Left cardiac atrium (tissue), 4 donors: ENCODE results near the gene TMEM163. TPM values are rescaled to one million over a fixed set of nuclear protein-coding genes. Genes with fewer than 3 reads are reported as not detected.
A peak's percentile ranks its signal among the peaks of the same experiment; 100 is the strongest.
"Not testable (repeated sequence)": the region's sequence is repeated elsewhere in the genome, so short reads cannot be mapped to it uniquely, and the experiment has no call there.

ENCODE experiments used
- ATAC-seq, 2 donors: fragments of 200-7000 bp; cut with Tn5 transposase; one replicate each; pipeline ENCODE4 v1.9.1; 2020; ENCODE audit warnings: mild to moderate bottlenecking in 2 of 2, moderate library complexity in 2 of 2
- DNase-seq: peaks from one replicate; pipeline ENCODE4 v3.0.0-alpha.2; 2020
- intact Hi-C, 2 donors: fragments of 100-400 bp; cut with DNase I; formaldehyde crosslinking; loops; one replicate each; pipeline versions ENCODE4 v1.14.1 to v1.15.1; 2022 to 2023
- total RNA-seq, 2 donors: library from RNA; stranded (reverse); fragmentation: NEBNext Ultra II Directional; extraction: Animal tissue kit (Norgen Biotek cat#: 25700); gene quantifications; one replicate each; pipeline ENCODE4 v1.2.1, GENCODE V29; 2021
- donor health status: DM: no; HTN: yes; CAD: no.
- donor health status: DM: no; HTN: yes; CAD: no; lungs with severe emphysema.
- donor health status: DM: yes; HTN: yes; CAD: no.
- donor health status: Dilated cardiomyopathy.

Gene TMEM163
- total RNA-seq, 2 donors from 2014 or later: 3.5 to 11.6 TPM

- no peak for DNase-seq
- intact Hi-C loops: no loop called here
- ATAC-seq: peak in 1 of 2 donors; percentile 47
Measured at GRCh38 chr2:134567666-134568065, 151.1 kb downstream of the TMEM163 start.

GRCh38 chr2:134564955-134565354 is 153.8 kb downstream of the TMEM163 start:
- ATAC-seq, intact Hi-C loops, DNase-seq: not testable (repeated sequence)

DNA sequence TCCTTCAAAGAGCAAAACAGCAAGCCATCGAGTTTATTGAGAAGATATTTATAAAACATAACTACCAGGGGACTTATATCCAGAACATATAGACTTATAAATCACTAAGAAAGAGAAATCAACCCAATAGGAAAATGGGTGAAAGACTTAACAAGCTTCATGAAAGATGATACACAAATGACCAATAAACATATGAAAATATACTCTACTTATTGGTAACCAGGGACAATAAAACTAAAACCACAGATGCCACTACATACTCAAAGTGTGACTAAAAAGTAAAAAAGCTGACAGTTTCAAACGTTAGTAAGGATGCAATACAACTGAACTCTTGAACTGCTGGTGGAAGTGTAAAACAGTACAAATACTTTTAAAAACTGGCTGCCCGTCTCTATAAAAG is 154.3 kb downstream of the TMEM163 start:
- DNase-seq (no peak), ATAC-seq (no peak)
- intact Hi-C loops: no loop called here

GRCh38 chr2:134558208-134558830 is 160.5 kb downstream of the TMEM163 start:
- ATAC-seq: no peak
- intact Hi-C loops: no loop called here
- no peak for DNase-seq

- intact Hi-C loops: no loop called here
- DNase-seq: no peak
- no peak for ATAC-seq
Measured at GRCh38 chr2:134555411-134555810, 163.4 kb downstream of the TMEM163 start.

DNA sequence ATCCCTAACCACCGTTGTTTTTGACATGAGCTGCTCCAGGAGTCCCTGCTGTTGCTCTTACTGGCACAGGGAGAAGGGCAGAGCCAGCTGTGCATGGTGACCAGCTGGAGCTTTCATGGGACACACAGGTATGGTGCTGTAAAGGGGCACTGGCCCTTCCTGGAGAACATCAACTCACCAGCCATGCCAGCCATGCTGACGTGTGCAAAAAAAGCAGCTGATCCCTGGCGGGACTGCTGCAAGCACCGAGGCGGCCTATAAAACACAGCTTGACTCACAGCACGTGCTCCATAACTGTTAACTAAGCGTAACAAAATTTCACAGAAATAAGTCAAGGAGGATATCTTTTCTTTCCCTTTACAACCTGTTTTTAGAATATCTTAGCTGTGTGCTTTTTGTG is 165.1 kb downstream of the TMEM163 start:
- ATAC-seq: no peak
- intact Hi-C loops: no loop called here

GRCh38 chr2:134550566-134551164 is 168.1 kb downstream of the TMEM163 start:
- DNase-seq (no peak), ATAC-seq (no peak)
- intact Hi-C loops: no loop called here

More for the DNA sequence above, 165.1 kb downstream of the TMEM163 start:
- DNase-seq: no peak

DNA sequence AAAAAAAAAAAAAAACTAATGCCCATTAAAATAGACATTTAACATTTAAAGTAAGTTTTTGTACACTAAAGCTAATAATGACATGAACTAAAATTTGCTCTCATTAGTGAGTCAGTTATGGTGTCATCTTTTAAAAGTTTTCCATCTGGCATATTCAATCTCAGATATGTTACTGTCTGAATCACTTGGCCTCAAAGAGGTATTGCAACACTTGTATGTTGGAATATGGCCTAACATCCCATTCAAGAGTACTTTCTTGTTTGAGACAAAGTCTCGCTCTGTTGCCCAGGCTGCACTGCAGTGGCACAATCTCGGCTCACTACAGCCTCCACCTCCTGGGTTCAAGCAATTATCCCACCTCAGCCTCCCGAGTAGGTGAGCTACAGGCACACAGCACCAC is 169.7 kb downstream of the TMEM163 start:
- intact Hi-C loops: no loop called here
- ATAC-seq (peak; percentile 30 to 93), DNase-seq (no peak)

DNA sequence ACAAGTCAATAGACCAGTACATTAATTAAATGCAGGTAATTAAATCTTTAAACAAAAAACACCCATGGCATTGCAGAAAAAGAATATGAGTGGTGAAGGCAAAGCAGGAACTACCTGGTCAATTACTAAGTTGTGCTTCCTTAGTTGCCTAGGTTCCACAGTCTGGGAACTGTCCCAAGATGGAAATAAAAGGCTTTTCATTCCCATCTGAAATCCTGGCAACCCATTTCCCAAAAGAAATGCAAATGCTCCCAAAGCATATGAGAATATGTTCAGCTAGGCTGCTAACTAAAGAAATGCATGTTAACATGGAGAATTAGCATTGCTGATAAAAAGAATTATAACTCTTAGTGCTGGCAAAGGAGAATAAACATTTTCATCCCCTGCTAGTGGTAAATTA is 177.8 kb downstream of the TMEM163 start:
- DNase-seq: no peak
- intact Hi-C loops: no loop called here
- no peak for ATAC-seq

- ATAC-seq: peak; percentile 21 to 24
- DNase-seq: no peak
- intact Hi-C loops: loop anchor here in 1 of 2 donors (5.0 kb wide), 1 partner anchor 48 kb away; no protein-coding TSS in a partner anchor
Measured at GRCh38 chr2:134539981-134540380, 178.8 kb downstream of the TMEM163 start.

DNA sequence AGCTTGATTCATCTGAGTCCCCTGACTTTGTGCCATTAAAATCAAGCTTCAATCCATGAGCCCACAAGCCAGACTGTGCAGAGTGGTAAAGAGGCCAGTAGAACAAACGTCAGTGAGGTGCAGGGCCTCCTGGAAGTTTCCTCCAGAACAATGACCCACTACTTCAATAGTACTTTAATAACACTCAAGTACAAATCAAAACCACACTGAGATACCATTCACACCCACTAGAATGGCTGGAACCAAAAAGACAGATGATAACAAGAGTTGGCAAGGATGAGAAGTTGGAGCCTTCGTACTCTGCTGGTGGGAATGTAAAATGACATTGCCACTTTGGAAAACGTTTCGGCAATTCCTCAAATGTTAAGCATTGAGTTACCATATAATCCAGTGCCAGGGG is 181.1 kb downstream of the TMEM163 start:
- intact Hi-C loops: loop anchor here in 1 of 2 donors (5.0 kb wide), 1 partner anchor 45 kb away; no protein-coding TSS in a partner anchor
- no peak for DNase-seq
- peak; percentile 84 to 85 for ATAC-seq

GRCh38 chr2:134537121-134537520 is 181.7 kb downstream of the TMEM163 start:
- DNase-seq (no peak), ATAC-seq (no peak)
- intact Hi-C loops: loop anchor here in 1 of 2 donors (5.0 kb wide), 1 partner anchor 45 kb away; no protein-coding TSS in a partner anchor

GRCh38 chr2:134536296-134536695 is 182.5 kb downstream of the TMEM163 start:
- no peak for DNase-seq
- intact Hi-C loops: loop anchor here in 1 of 2 donors (5.0 kb wide), 1 partner anchor 44 kb away; no protein-coding TSS in a partner anchor

GRCh38 chr2:134532537-134532936 is 186.3 kb downstream of the TMEM163 start:
- intact Hi-C loops: no loop called here
- DNase-seq: no peak

More at GRCh38 chr2:134536296-134536695, 182.5 kb downstream of the TMEM163 start:
- no peak for ATAC-seq

DNA sequence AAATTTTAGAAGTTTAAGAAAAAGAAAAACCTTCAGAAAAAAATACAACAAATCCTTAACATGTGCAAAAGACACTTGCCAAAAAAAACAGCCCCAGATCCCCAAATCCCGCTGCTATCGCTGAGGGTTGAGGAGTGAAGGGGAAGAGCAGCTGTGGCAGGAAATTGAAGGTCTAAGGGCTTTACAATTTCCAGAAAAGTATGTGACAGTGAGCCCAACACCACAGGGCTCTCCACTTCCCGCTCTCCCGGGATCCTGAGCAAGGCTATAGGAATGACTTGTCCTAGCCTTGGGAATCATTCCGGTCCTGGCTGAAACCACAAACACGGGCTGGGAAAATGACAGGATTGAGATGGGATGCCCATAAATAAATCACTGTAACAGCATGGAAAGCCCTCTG is 191.4 kb downstream of the TMEM163 start:
- ATAC-seq (peak in 1 of 2 donors; percentile 38), DNase-seq (no peak)
- intact Hi-C loops: no loop called here

More at GRCh38 chr2:134532537-134532936, 186.3 kb downstream of the TMEM163 start:
- ATAC-seq: no peak

GRCh38 chr2:134522496-134523455 is 196.0 kb downstream of the TMEM163 start:
- no peak for ATAC-seq
- intact Hi-C loops: no loop called here

GRCh38 chr2:134518101-134518500 is 200.7 kb downstream of the TMEM163 start:
- DNase-seq (no peak), ATAC-seq (no peak)
- intact Hi-C loops: no loop called here

More at GRCh38 chr2:134522496-134523455, 196.0 kb downstream of the TMEM163 start:
- no peak for DNase-seq

- DNase-seq (no peak), ATAC-seq (no peak)
- intact Hi-C loops: no loop called here
Measured at GRCh38 chr2:134515137-134515536, 203.7 kb downstream of the TMEM163 start.

- intact Hi-C loops: no loop called here
- DNase-seq (no peak), ATAC-seq (peak in 1 of 2 donors; percentile 60)
Measured at GRCh38 chr2:134513465-134513804, 205.4 kb downstream of the TMEM163 start.
